Measurements from ENCODE around the gene TTC21A. TPM values are rescaled to one million over a fixed set of nuclear protein-coding genes. Genes with fewer than 3 reads are reported as not detected.

The TTC21A gene
- total and polyA plus RNA-seq, 3 donors from 2014 or later: 74.3 to 266 (median 101) TPM

GRCh38 chr3:39064646-39065045, 42.8 kb upstream of the TTC21A start:
- H3K4me3 ChIP-seq: no peak overlapping the region
- intact Hi-C loops (cut with DNase I; ENCODE audit: low total_unique reads): no loop called here
- no peak for DNase-seq
- 90 to 94% methylated on average over 1 of the region's 1 CpG for WGBS, 2 donors
- TF ChIP-seq POLR2A (IDR thresholded peaks at IDR 0.05) (no peak), CTCF (IDR thresholded peaks at IDR 0.05) (no peak)
- H3K36me3 ChIP-seq (ENCODE audit: low read depth, missing control alignments): no peaks in the 10 kb centered on the region
- no peaks in the 10 kb centered on the region for H3K27me3 ChIP-seq
- no peaks in the 10 kb centered on the region for H3K9me3 ChIP-seq
- no peak overlapping the region for H3K27ac ChIP-seq
- no peaks in the 10 kb centered on the region for H3K4me1 ChIP-seq

GRCh38 chr3:39065197-39065596, 42.3 kb upstream of the TTC21A start:
- Histone ChIP-seq H3K9me3 (no peaks in the 10 kb centered on the region), H3K4me3 (no peak overlapping the region), H3K27me3 (no peaks in the 10 kb centered on the region), H3K27ac (no peak overlapping the region), H3K36me3 (ENCODE audit: low read depth, missing control alignments) (no peaks in the 10 kb centered on the region), H3K4me1 (no peaks in the 10 kb centered on the region)
- peak; percentile 28 for DNase-seq
- intact Hi-C loops (cut with DNase I; ENCODE audit: low total_unique reads): no loop called here
- WGBS, 2 donors: 44 to 47% methylated on average over 1 of the region's 1 CpG
- TF ChIP-seq CTCF (IDR thresholded peaks at IDR 0.05) (peak in 1 of 3 experiments; percentile 32), POLR2A (IDR thresholded peaks at IDR 0.05) (no peak)

- Histone ChIP-seq H3K4me1 (no peaks in the 10 kb centered on the region), H3K27me3 (no peaks in the 10 kb centered on the region), H3K4me3 (no peak overlapping the region), H3K36me3 (ENCODE audit: low read depth, missing control alignments) (no peaks in the 10 kb centered on the region), H3K27ac (no peak overlapping the region), H3K9me3 (no peaks in the 10 kb centered on the region)
- 70% methylated on average over 1 of the region's 1 CpG for WGBS, 2 donors
- intact Hi-C loops (cut with DNase I; ENCODE audit: low total_unique reads): no loop called here
- no peak for TF ChIP-seq CTCF (IDR thresholded peaks at IDR 0.05)
- no peak for TF ChIP-seq POLR2A (IDR thresholded peaks at IDR 0.05)
- no peak for DNase-seq
Observed at GRCh38 chr3:39067286-39067685, 40.2 kb upstream of the TTC21A start.

DNA sequence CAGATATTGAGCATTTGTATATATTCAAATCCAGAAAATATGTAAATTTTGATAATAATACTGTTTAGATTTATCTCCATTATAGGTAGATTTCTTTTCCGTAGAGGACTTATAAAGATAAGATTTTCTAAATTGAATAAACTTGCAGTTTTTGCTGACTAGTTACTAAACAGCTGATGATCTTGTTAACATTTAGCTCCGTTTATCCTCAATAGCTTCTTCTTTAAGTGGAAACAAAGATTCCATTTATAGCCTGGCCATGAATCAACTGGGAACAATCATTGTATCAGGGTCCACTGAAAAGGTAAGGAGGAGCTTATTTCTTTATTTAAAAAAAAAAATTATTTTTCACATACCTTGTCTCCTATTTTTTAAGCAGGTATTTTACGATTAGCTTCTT, 38.9 kb upstream of the TTC21A start:
- no peak overlapping the region for H3K4me3 ChIP-seq
- 52 to 67% methylated on average over 3 of the region's 3 CpGs for WGBS, 2 donors
- H3K4me1 ChIP-seq: no peaks in the 10 kb centered on the region
- H3K27ac ChIP-seq: no peak overlapping the region
- intact Hi-C loops (cut with DNase I; ENCODE audit: low total_unique reads): no loop called here
- TF ChIP-seq POLR2A (IDR thresholded peaks at IDR 0.05): no peak
- TF ChIP-seq CTCF (IDR thresholded peaks at IDR 0.05): no peak
- H3K9me3 ChIP-seq: no peaks in the 10 kb centered on the region
- no peak for DNase-seq
- no peaks in the 10 kb centered on the region for H3K27me3 ChIP-seq
- no peaks in the 10 kb centered on the region for H3K36me3 ChIP-seq (ENCODE audit: low read depth, missing control alignments)

DNA sequence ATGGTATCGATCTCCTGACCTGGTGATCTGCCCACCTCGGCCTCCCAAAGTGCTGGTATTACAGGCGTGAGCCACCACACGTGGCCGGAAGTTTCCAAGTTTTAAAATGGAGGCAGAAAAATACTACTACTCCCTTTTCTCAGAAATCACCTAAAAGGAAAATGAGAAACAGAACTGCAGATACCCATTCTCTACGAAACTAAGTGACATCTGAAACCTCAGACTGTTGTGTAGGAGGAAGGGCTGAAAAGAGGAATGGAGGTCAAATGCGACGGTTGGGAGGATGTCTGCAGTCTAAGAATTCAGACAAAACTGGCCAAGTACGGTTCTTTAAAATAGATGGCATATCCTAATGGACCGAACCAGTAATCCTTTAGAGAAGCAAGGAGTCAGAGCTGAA, 31.6 kb upstream of the TTC21A start:
- WGBS, 2 donors: 90 to 93% methylated on average over 10 of the region's 10 CpGs

More for the DNA sequence above, 31.6 kb upstream of the TTC21A start:
- Histone ChIP-seq H3K4me1 (no peaks in the 10 kb centered on the region), H3K9me3 (no peaks in the 10 kb centered on the region), H3K36me3 (ENCODE audit: low read depth, missing control alignments) (peaks cover 4% of the 10 kb centered on the region), H3K27ac (no peak overlapping the region), H3K27me3 (no peaks in the 10 kb centered on the region), H3K4me3 (no peak overlapping the region)
- TF ChIP-seq POLR2A (IDR thresholded peaks at IDR 0.05) (no peak), CTCF (IDR thresholded peaks at IDR 0.05) (no peak)
- intact Hi-C loops (cut with DNase I; ENCODE audit: low total_unique reads): no loop called here
- DNase-seq: no peak
